Measurements from ENCODE around the gene WASF2. TPM values are rescaled to one million over a fixed set of nuclear protein-coding genes. Genes with fewer than 3 reads are reported as not detected.

WASF2 gene
- total RNA-seq, 1 donor from 2014 or later = 25.6 TPM

DNA sequence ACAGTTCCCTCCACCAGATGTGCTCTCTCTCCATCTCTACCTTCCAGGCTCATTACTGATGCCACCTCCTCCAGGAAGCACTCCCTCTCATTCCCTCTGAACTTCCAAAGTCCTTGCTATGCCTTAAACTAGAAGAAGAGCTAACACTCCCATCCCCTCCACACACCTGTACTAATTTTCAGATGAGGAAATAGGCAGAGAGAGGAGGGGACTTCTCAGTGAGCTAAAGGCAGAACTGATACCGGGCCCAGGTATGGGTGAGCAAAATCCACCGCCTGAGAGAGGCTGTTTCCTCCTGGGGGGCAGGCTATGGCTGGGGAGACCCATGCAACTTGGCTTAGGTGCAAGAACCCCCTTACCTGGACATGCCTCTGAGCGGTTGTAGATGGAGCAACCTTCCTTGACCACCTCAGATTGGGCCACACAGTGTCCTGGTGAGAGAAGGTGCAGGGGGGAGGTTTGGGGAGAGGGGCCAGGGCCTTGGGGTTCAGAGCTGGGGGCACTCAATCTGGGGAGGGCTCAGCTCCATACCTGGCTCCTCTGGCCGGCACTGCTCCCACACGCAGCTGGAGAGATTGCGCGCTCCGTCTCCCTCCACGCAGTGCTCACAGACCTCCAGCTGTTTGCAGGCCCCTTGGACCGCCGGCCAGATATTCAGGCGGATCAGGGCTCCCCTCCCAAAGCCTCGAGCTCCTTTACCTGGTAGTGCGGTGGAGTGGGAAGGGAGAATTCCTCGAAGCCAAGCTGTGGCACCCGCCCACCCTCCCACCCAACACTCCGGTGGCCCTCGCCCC lies 107.8 kb downstream of the WASF2 start:
- H3K27ac ChIP-seq (ENCODE audit: low read depth, low read length) = no peak overlapping the region
- no peak overlapping the region for H3K4me3 ChIP-seq (ENCODE audit: low read length in 3 of 3)
- peaks cover 0 to 4% (median 3%) of the 10 kb centered on the region in 3 donors for H3K27me3 ChIP-seq (ENCODE audit: control insufficient read depth in 3 of 3, insufficient read depth in 3 of 3, low read length in 3 of 3)
- no peaks in the 10 kb centered on the region for H3K36me3 ChIP-seq (ENCODE audit: control insufficient read depth in 3 of 3, insufficient read depth in 3 of 3, low read length in 3 of 3)
- no peak overlapping the region for H3K9ac ChIP-seq (ENCODE audit: low read depth in 1 of 3, low read length in 3 of 3)
- H3K9me3 ChIP-seq (ENCODE audit: control insufficient read depth in 3 of 3, low read length in 3 of 3) = no peaks in the 10 kb centered on the region
- H3K4me1 ChIP-seq (ENCODE audit: control insufficient read depth in 3 of 3, insufficient read depth in 3 of 3, low read length in 3 of 3) = peaks cover 12 to 15% (median 13%) of the 10 kb centered on the region in 3 donors

DNA sequence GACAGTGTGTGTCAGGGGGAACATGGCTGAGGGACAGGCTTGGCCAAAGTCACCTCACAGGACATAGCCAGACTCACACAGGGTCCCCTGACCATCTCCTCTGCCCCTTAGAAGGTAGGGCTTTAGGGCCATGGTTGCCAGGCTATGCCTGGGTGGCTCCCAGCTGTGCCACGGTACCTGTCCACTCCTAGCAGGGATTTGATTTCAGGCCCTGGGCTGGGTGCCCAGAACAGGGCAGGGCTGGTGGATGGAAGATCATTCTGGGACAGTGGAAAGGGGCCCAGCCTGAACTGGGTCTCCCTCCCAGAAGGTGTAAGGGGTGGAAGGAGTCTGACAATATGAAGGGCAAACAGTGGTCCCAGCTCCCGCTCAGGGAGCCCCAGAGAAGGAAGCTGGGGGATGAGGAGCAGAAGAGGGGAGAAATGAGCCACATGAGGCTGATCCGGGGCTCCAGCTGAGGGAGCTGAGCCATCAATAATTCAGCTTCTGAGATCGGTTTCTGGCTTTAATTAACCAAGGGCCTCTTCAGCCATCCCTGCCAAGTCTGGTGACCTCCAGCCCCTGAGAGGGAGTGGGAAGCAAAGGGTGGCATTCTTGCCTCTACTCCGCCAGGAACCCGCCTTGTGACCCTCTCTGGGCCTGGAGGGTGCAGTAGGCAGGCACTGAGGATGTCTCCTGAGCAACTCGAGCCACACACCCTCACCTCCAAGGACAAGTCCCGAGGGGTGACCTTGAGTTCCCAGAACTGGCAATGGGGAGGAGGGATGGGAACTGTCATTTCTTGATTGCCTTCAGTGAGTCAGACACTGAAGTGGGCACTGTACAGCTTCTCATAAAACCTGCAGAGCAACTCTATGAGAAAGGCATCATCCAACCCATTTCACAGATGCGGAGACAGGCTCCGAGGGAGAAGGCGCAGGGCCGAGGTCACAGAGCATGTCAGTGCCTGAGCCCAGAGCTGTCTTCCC lies 108.9 kb downstream of the WASF2 start:
- H3K27me3 ChIP-seq (ENCODE audit: control insufficient read depth in 3 of 3, insufficient read depth in 3 of 3, low read length in 3 of 3) = peaks cover 0 to 4% (median 3%) of the 10 kb centered on the region in 3 donors
- peaks cover 12 to 15% (median 13%) of the 10 kb centered on the region in 3 donors for H3K4me1 ChIP-seq (ENCODE audit: control insufficient read depth in 3 of 3, insufficient read depth in 3 of 3, low read length in 3 of 3)
- peak overlapping the region in 1 of 3 donors; percentile 19 for H3K9ac ChIP-seq (ENCODE audit: low read depth in 1 of 3, low read length in 3 of 3)
- no peak overlapping the region for H3K4me3 ChIP-seq (ENCODE audit: low read length in 3 of 3)
- H3K36me3 ChIP-seq (ENCODE audit: control insufficient read depth in 3 of 3, insufficient read depth in 3 of 3, low read length in 3 of 3) = no peaks in the 10 kb centered on the region
- H3K27ac ChIP-seq (ENCODE audit: low read depth, low read length) = no peak overlapping the region
- H3K9me3 ChIP-seq (ENCODE audit: control insufficient read depth in 3 of 3, low read length in 3 of 3) = no peaks in the 10 kb centered on the region

DNA sequence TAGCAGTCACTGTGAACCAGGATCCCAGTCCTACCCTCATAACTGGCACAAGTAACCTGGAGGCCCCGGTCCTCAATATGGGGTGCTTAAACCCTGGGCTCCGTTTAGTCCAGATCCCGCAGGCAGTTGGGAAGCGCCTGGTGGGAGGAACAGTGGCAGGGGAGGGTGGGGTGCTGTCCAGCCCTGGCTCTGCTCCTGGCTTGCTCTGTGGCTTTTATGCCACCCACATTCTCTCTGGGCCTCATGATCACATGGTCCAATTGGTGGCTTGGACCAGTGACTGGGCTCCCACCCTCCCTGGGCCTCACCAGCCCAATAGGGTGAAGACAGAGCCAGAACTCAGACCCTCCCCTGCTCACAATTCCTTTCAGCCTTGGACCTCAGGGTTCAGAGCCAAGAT lies 109.7 kb downstream of the WASF2 start:
- H3K9ac ChIP-seq (ENCODE audit: low read depth in 1 of 3, low read length in 3 of 3) = peak overlapping the region in 1 of 3 donors; percentile 33
- peaks cover 12 to 17% (median 13%) of the 10 kb centered on the region in 3 donors for H3K4me1 ChIP-seq (ENCODE audit: control insufficient read depth in 3 of 3, insufficient read depth in 3 of 3, low read length in 3 of 3)
- no peak overlapping the region for H3K27ac ChIP-seq (ENCODE audit: low read depth, low read length)
- H3K27me3 ChIP-seq (ENCODE audit: control insufficient read depth in 3 of 3, insufficient read depth in 3 of 3, low read length in 3 of 3) = peaks cover 0 to 4% (median 3%) of the 10 kb centered on the region in 3 donors
- H3K36me3 ChIP-seq (ENCODE audit: control insufficient read depth in 3 of 3, insufficient read depth in 3 of 3, low read length in 3 of 3) = no peaks in the 10 kb centered on the region
- no peak overlapping the region for H3K4me3 ChIP-seq (ENCODE audit: low read length in 3 of 3)
- H3K9me3 ChIP-seq (ENCODE audit: control insufficient read depth in 3 of 3, low read length in 3 of 3) = no peaks in the 10 kb centered on the region

DNA sequence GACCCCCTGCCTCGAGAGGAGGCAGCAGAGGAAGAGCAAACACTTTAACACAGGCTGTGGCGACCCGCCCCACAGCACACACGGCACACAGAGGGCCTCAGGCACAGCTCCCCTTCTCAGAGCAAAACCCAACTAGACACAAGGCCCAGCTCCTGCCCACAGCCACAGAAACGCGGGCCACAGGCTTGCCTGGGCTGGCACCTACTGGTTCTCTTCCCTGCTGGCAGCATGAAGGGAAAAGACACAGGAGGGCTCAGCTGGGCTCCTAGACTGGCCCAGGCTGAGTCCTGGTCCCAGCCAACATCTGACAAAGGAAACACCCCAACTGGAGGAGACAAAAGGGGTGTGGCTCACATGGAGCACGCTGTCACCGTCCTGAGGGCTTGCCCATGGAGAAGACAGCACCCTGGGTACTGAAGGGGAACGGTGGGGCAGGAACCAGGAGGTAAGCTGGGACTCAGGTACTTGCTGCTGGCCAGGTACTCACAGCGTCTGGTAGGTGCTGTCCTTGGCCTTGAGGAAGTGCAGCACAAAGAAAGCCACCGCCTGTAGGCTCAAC lies 110.3 kb downstream of the WASF2 start:
- Histone ChIP-seq H3K27ac (ENCODE audit: low read depth, low read length) (no peak overlapping the region), H3K27me3 (ENCODE audit: control insufficient read depth in 3 of 3, insufficient read depth in 3 of 3, low read length in 3 of 3) (peaks cover 0 to 4% (median 3%) of the 10 kb centered on the region in 3 donors), H3K9me3 (ENCODE audit: control insufficient read depth in 3 of 3, low read length in 3 of 3) (no peaks in the 10 kb centered on the region), H3K9ac (ENCODE audit: low read depth in 1 of 3, low read length in 3 of 3) (peak overlapping the region in 1 of 3 donors; percentile 33), H3K36me3 (ENCODE audit: control insufficient read depth in 3 of 3, insufficient read depth in 3 of 3, low read length in 3 of 3) (no peaks in the 10 kb centered on the region), H3K4me1 (ENCODE audit: control insufficient read depth in 3 of 3, insufficient read depth in 3 of 3, low read length in 3 of 3) (peaks cover 12 to 20% (median 13%) of the 10 kb centered on the region in 3 donors), H3K4me3 (ENCODE audit: low read length in 3 of 3) (no peak overlapping the region)

DNA sequence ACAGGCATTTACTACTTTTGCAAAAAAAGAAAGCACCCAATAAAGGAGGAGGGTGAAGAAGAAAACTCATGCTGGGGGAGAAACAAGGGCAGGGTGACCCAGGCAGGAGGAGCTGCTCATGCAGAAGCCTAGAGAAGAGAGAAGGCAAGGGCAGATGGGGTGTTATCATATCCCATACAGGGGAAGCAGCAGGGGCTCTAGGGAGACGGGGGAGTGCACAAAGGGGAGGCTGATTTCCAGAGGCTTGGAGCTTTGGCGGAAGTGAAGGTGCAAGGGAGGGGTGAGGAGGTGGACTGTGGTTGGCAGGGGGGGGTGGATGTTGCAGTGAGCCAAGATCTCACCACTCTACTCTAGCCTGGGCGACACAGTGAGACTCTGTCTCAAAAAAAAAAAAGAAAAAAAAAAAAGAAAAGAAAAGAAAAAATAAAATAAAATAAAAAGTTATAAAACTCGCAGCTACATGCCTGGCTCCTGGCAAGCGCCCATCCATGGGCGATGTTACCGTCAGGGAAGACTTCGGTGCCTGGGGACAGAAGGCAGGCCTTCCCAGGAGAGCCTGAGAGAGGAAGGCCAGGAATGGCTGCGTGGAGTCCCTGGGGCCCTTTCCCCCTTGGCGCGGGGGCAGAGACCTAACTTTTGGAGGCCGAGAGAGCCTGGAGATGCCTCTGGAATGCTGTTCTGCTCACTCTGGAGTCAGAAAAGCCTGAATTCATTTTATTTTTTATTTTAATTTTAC lies 112.0 kb downstream of the WASF2 start:
- H3K36me3 ChIP-seq (ENCODE audit: control insufficient read depth in 3 of 3, insufficient read depth in 3 of 3, low read length in 3 of 3) = no peaks in the 10 kb centered on the region
- H3K9ac ChIP-seq (ENCODE audit: low read depth in 1 of 3, low read length in 3 of 3) = no peak overlapping the region
- peaks cover 0 to 2% (median 0%) of the 10 kb centered on the region in 3 donors for H3K27me3 ChIP-seq (ENCODE audit: control insufficient read depth in 3 of 3, insufficient read depth in 3 of 3, low read length in 3 of 3)
- peaks cover 12 to 21% (median 13%) of the 10 kb centered on the region in 3 donors for H3K4me1 ChIP-seq (ENCODE audit: control insufficient read depth in 3 of 3, insufficient read depth in 3 of 3, low read length in 3 of 3)
- no peak overlapping the region for H3K27ac ChIP-seq (ENCODE audit: low read depth, low read length)
- no peaks in the 10 kb centered on the region for H3K9me3 ChIP-seq (ENCODE audit: control insufficient read depth in 3 of 3, low read length in 3 of 3)
- H3K4me3 ChIP-seq (ENCODE audit: low read length in 3 of 3) = no peak overlapping the region

DNA sequence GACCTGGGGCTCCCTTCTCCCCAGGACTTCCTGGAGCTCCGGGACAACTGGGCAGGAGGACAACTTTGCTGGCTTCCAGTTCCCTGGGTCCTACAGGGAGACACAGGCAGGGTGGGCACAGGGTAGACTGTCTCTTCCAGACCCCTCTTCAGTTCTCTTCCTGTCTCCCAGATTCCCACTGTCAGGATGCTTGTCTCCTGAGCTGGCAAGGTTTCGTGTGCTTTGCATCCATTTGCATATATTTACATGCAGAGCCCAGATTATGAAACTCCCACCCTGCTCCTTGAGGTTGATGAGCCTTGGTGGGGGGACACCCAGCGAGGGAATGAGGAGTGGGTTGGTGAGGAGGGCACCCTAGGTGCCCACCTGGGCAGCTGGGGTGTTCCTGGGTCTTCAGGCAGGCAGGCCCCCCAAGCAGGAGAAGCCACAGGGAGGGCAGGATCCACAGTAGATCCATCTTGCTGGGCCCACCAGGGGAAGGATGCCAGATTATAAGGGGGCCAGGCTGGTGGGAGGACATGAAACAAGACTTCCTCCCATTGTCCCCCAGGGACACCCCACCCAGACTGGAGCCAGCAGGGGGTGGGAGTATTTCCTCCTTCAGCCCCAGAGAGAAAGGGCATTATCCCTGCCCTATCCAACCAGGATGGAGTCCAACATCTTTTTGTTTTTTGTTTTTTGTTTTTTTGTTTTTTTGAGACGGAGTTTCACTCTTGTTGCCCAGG lies 115.4 kb downstream of the WASF2 start, which contains the start of gene FCN3:
FCN3 (minus strand) TSS at position 463 of the 725 bp plus-strand sequence; CDS start at position 457, 6 bp downstream.
- H3K27me3 ChIP-seq (ENCODE audit: control insufficient read depth in 3 of 3, insufficient read depth in 3 of 3, low read length in 3 of 3) = no peaks in the 10 kb centered on the region
- H3K4me3 ChIP-seq (ENCODE audit: low read length in 3 of 3) = no peak within 1 kb of the TSS
- H3K27ac ChIP-seq (ENCODE audit: low read depth, low read length) = no peak within 1 kb of the TSS
- H3K9me3 ChIP-seq (ENCODE audit: control insufficient read depth in 3 of 3, low read length in 3 of 3) = no peaks in the 10 kb centered on the region
- H3K9ac ChIP-seq (ENCODE audit: low read depth in 1 of 3, low read length in 3 of 3) = no peak within 1 kb of the TSS
- no peaks in the 10 kb centered on the region for H3K36me3 ChIP-seq (ENCODE audit: control insufficient read depth in 3 of 3, insufficient read depth in 3 of 3, low read length in 3 of 3)
- H3K4me1 ChIP-seq (ENCODE audit: control insufficient read depth in 3 of 3, insufficient read depth in 3 of 3, low read length in 3 of 3) = peaks cover 0 to 9% (median 0%) of the 10 kb centered on the region in 3 donors

DNA sequence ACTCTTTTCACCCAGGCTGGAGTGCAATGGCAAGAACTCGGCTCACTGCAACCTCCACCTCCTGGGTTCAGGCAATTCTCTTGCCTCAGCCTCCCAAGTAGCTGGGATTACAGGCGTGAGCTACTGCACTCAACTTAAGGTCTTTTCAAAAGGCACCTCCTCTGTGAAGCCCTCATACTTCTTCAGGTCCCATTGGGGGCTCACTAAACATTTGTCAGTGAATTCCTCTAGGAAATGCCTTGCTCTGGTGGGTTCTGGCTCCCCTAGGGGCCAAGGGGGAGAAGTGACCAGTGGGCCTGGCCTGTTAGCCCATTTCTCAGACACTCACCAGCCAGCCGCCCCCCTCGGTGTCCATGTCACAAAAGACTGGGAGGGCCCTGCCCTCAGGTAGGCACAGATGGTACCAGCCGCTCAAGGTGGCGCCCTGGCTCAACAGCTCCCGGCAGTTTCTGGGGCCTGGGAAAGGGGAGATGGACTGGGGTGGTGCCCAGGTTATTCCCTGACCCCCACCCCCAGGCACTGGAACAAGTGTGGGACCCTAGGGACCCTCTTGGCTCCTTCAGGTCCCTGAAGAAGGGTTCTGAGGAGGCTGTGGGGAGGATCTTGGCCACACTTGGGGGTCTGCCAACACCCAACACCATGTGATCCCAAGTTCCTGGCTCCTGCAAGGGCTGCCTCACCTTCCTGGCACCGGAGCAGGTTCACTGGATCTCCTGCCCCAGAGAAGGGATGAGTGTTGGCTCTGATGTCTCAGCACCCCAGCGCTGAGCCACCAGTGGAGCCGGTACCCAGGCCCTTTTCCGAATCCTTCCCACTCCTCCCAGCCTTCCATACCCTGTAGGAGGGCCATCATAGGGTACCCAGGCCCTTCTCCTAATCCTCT lies 116.9 kb downstream of the WASF2 start:
- H3K9ac ChIP-seq (ENCODE audit: low read depth in 1 of 3, low read length in 3 of 3) = no peak overlapping the region
- H3K36me3 ChIP-seq (ENCODE audit: control insufficient read depth in 3 of 3, insufficient read depth in 3 of 3, low read length in 3 of 3) = no peaks in the 10 kb centered on the region
- peaks cover 0 to 11% (median 0%) of the 10 kb centered on the region in 3 donors for H3K4me1 ChIP-seq (ENCODE audit: control insufficient read depth in 3 of 3, insufficient read depth in 3 of 3, low read length in 3 of 3)
- no peaks in the 10 kb centered on the region for H3K9me3 ChIP-seq (ENCODE audit: control insufficient read depth in 3 of 3, low read length in 3 of 3)
- H3K4me3 ChIP-seq (ENCODE audit: low read length in 3 of 3) = no peak overlapping the region
- no peak overlapping the region for H3K27ac ChIP-seq (ENCODE audit: low read depth, low read length)
- no peaks in the 10 kb centered on the region for H3K27me3 ChIP-seq (ENCODE audit: control insufficient read depth in 3 of 3, insufficient read depth in 3 of 3, low read length in 3 of 3)

DNA sequence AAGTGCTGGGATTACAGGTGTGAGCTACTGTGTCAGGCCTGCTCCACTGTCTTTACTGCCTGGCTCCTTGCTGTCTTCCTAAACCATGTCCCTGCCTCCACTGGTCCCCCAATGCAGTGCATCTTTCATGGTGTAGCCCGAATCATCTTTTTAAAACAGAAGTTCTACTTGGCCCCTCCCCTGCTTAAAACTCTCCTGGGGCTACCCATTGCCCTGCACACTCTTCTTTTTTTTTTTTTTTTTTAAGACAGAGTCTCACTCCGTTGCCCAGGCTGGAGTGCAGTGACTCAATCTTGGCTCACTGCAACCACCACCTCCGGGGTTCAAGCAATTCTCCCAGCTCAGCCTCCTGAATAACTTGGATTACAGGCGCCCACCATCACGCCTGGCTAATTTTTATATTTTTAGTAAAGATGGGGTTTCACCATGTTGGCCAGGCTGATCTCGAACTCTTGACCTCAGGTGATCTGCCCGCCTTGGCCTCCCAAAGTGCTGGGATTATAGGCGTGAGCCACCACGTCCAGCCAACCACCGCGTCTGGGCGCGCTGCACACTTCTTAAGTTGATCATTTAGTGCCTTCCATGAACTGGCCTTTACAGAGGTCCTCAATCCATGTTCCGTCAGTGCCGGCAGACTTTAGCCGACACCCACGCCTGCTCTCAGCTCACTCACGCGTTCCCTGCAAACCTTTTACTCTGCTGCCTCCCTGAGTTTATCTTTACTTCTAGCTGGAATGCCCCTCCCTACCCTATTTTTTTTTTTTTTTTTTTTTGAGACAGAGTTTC lies 117.8 kb downstream of the WASF2 start:
- no peak overlapping the region for H3K9ac ChIP-seq (ENCODE audit: low read depth in 1 of 3, low read length in 3 of 3)
- H3K9me3 ChIP-seq (ENCODE audit: control insufficient read depth in 3 of 3, low read length in 3 of 3) = no peaks in the 10 kb centered on the region
- H3K27ac ChIP-seq (ENCODE audit: low read depth, low read length) = no peak overlapping the region
- no peaks in the 10 kb centered on the region for H3K27me3 ChIP-seq (ENCODE audit: control insufficient read depth in 3 of 3, insufficient read depth in 3 of 3, low read length in 3 of 3)
- no peak overlapping the region for H3K4me3 ChIP-seq (ENCODE audit: low read length in 3 of 3)
- H3K36me3 ChIP-seq (ENCODE audit: control insufficient read depth in 3 of 3, insufficient read depth in 3 of 3, low read length in 3 of 3) = no peaks in the 10 kb centered on the region
- peaks cover 5 to 14% (median 7%) of the 10 kb centered on the region in 3 donors for H3K4me1 ChIP-seq (ENCODE audit: control insufficient read depth in 3 of 3, insufficient read depth in 3 of 3, low read length in 3 of 3)

Measured in skeletal muscle tissue (tissue), 4 donors.